ENCODE results near the gene PDAP1. TPM values are rescaled to one million over a fixed set of nuclear protein-coding genes. Genes with fewer than 3 reads are reported as not detected.
"Not testable (repeated sequence)": the region's sequence is repeated elsewhere in the genome, so short reads cannot be mapped to it uniquely, and the experiment has no call there.

Gene PDAP1
- total and polyA plus RNA-seq, 2 experiments from 2014 or later, result 81.0 to 181 TPM

GRCh38 chr7:99392659-99393354 is 15.6 kb downstream of the PDAP1 start:
- Histone ChIP-seq H3K27me3 (no peaks in the 10 kb centered on the region), H3K27ac (peak overlapping the region; percentile 95), H3K4me3 (peak overlapping the region; percentile 49), H3K36me3 (peaks cover 6% of the 10 kb centered on the region), H3K4me1 (ENCODE audit: low read depth) (peaks cover 7% of the 10 kb centered on the region), H3K9me3 (ENCODE audit: low read depth) (no peaks in the 10 kb centered on the region)
- no peak for TF ChIP-seq CTCF (IDR thresholded peaks at IDR 0.05; ENCODE audit: low read depth, low read length)
- peak; percentile 71 to 91 for DNase-seq (ENCODE audit: low read depth in 1 of 2, low spot score in 1 of 2)

GRCh38 chr7:99392046-99392445 is 16.4 kb downstream of the PDAP1 start:
- TF ChIP-seq CTCF (IDR thresholded peaks at IDR 0.05; ENCODE audit: low read depth, low read length), result no peak
- H3K36me3 ChIP-seq, result peaks cover 6% of the 10 kb centered on the region
- DNase-seq (ENCODE audit: low read depth in 1 of 2, low spot score in 1 of 2), result no peak
- no peak overlapping the region for H3K27ac ChIP-seq
- no peaks in the 10 kb centered on the region for H3K27me3 ChIP-seq
- H3K4me1 ChIP-seq (ENCODE audit: low read depth), result peaks cover 7% of the 10 kb centered on the region
- H3K9me3 ChIP-seq (ENCODE audit: low read depth), result no peaks in the 10 kb centered on the region
- peak overlapping the region; percentile 49 for H3K4me3 ChIP-seq

- no peak for TF ChIP-seq CTCF (IDR thresholded peaks at IDR 0.05; ENCODE audit: low read depth, low read length)
- Histone ChIP-seq H3K27ac (no peak overlapping the region), H3K4me3 (no peak overlapping the region), H3K9me3 (ENCODE audit: low read depth) (no peaks in the 10 kb centered on the region), H3K27me3 (no peaks in the 10 kb centered on the region), H3K4me1 (ENCODE audit: low read depth) (peaks cover 7% of the 10 kb centered on the region), H3K36me3 (peaks cover 6% of the 10 kb centered on the region)
- no peak for DNase-seq (ENCODE audit: low read depth in 1 of 2, low spot score in 1 of 2)
Measured at GRCh38 chr7:99390941-99391602, 17.3 kb downstream of the PDAP1 start.

GRCh38 chr7:99389772-99390171 is 18.6 kb downstream of the PDAP1 start:
- Histone ChIP-seq H3K27me3 (no peaks in the 10 kb centered on the region), H3K9me3 (ENCODE audit: low read depth) (no peaks in the 10 kb centered on the region), H3K36me3 (no peaks in the 10 kb centered on the region), H3K4me3 (no peak overlapping the region), H3K4me1 (ENCODE audit: low read depth) (peaks cover 7% of the 10 kb centered on the region), H3K27ac (no peak overlapping the region)
- TF ChIP-seq CTCF (IDR thresholded peaks at IDR 0.05; ENCODE audit: low read depth, low read length), result no peak
- DNase-seq (ENCODE audit: low read depth in 1 of 2, low spot score in 1 of 2), result no peak

GRCh38 chr7:99387912-99388311 is 20.5 kb downstream of the PDAP1 start:
- no peaks in the 10 kb centered on the region for H3K36me3 ChIP-seq
- DNase-seq (ENCODE audit: low read depth in 1 of 2, low spot score in 1 of 2), result no peak
- no peaks in the 10 kb centered on the region for H3K27me3 ChIP-seq

GRCh38 chr7:99387239-99387635 is 21.2 kb downstream of the PDAP1 start:
- not testable (repeated sequence) for H3K4me3 ChIP-seq; H3K27ac ChIP-seq; H3K27me3 ChIP-seq; H3K4me1 ChIP-seq (ENCODE audit: low read depth); DNase-seq (ENCODE audit: low read depth in 1 of 2, low spot score in 1 of 2); H3K9me3 ChIP-seq (ENCODE audit: low read depth); H3K36me3 ChIP-seq

More at GRCh38 chr7:99387912-99388311, 20.5 kb downstream of the PDAP1 start:
- Histone ChIP-seq H3K4me1 (ENCODE audit: low read depth) (no peaks in the 10 kb centered on the region), H3K9me3 (ENCODE audit: low read depth) (no peaks in the 10 kb centered on the region), H3K4me3 (no peak overlapping the region), H3K27ac (no peak overlapping the region)
- TF ChIP-seq CTCF (IDR thresholded peaks at IDR 0.05; ENCODE audit: low read depth, low read length), result no peak
